Activated CD4-positive, CD25-positive, alpha-beta regulatory T cell treated with anti-CD3 and anti-CD28 coated beads, Interleukin-2, amount 50 U/mL, for 24 hours (primary cell): ENCODE results near the gene USP7.

ENCODE experiments used
- ATAC-seq, 2 donors: fragments of 150-1000 bp; cut with Tn5 transposase; one replicate each; pipeline ENCODE4 v1.10.0; 2021; ENCODE audit warnings: mild to moderate bottlenecking in 1 of 2, moderate library complexity in 1 of 2

Gene USP7

GRCh38 chr16:8951447-8952280 is 12.0 kb downstream of the USP7 start:
- peak; percentile 33 to 36 for ATAC-seq

GRCh38 chr16:8950580-8951077 is 13.1 kb downstream of the USP7 start:
- no peak for ATAC-seq

GRCh38 chr16:8949536-8950418 is 13.9 kb downstream of the USP7 start:
- ATAC-seq = peak in 1 of 2 donors; percentile 19

- ATAC-seq = peak; percentile 7 to 21
Observed at GRCh38 chr16:8948831-8949230, 14.9 kb downstream of the USP7 start.

DNA sequence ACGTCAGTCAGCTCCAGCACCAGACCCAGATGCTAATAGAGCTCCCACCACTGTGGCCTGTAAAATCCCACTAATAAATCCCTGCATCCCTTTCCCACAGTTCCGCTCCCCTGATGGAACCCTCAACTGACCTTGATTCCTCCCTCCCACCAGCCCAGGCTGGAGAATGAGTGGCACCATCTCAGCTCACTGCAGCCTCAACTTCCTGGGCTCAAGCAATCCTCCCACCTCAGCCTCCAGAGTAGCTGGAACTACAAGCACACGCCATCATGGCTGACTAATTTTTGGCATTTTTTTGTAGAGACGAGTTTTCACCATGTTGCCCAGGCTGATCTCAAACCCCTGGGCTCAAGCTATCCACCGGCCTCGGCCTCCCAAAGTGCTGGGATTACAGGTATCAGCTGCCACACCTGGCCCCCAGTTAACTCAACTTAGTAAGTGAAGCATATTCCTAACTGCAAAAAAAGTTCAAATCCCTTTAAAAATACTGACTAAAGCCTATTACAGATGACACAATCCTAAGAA is 15.6 kb downstream of the USP7 start:
- no peak for ATAC-seq

- no peak for ATAC-seq
Observed at GRCh38 chr16:8946544-8946943, 17.2 kb downstream of the USP7 start.

GRCh38 chr16:8945626-8946296 is 17.9 kb downstream of the USP7 start:
- ATAC-seq = no peak

DNA sequence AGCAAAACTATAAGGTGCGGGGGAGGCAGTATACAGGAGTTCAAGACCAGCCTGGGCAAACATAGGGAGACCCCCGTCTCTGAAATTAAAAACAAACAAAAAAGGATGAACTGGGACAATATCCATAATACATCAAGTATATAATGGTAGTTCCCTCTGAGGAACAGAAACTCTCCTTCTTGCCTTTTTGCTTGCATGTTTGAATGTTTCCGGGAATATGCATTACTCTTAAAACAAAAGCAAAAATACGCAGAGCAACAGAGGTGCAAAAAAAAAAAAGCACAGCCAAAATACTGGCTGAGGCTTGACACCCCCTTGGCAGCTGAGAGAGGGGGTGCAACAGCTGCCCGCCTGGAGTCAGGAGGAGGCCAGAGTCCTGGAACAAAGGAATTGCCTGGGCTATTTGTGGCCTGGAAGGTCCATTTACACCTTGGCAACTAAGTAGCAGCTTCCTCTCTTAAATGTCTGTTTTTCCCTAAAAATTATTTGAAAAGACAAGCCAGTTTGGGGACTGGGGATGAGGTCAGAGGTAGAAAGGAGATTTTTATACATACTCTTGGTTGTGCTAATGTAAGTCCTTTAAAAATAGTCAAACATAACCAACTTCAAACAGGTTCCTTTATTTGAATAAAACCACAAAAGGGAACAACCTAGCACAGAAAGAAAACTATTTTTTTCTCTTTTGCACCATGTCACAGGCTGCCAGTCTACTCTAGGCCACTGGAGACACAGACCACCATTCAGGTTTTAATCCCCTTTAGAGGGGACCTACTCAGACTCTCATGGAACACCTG is 19.5 kb downstream of the USP7 start:
- ATAC-seq = peak in 1 of 2 donors; percentile 62

- ATAC-seq = no peak
Observed at GRCh38 chr16:8943001-8943763, 20.5 kb downstream of the USP7 start.

- no peak for ATAC-seq
Observed at GRCh38 chr16:8941718-8942344, 21.9 kb downstream of the USP7 start.

DNA sequence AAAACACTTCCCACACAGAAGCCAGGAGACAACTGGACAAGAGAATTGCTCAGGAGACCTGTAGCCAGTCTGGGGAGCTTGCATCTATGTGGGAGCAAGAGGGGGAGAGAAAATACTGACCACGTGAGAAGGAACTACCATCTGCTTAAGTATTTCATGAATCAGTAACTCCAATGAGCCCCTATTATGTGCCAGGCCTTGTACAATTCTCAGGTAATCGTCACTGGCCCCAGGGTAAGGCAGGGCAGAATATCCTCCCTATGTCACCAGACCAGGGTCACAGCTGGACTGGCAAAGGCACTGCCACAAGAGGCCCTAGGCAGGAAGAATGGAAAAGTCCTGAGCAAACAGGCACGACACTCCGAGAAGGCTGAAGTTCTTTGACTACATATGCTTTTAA is 25.9 kb downstream of the USP7 start:
- ATAC-seq = no peak

- peak; percentile 100 for ATAC-seq
Observed at GRCh38 chr16:8936421-8936820, 27.3 kb downstream of the USP7 start.

GRCh38 chr16:8935989-8936388 is 27.7 kb downstream of the USP7 start:
- peak in 1 of 2 donors; percentile 14 for ATAC-seq

- ATAC-seq = no peak
Observed at GRCh38 chr16:8934601-8935000, 29.1 kb downstream of the USP7 start.

GRCh38 chr16:8931859-8932258 is 31.8 kb downstream of the USP7 start:
- ATAC-seq = no peak

- no peak for ATAC-seq
Observed at GRCh38 chr16:8929086-8929748, 34.5 kb downstream of the USP7 start.

GRCh38 chr16:8928467-8928957 is 35.2 kb downstream of the USP7 start:
- peak; percentile 87 to 88 for ATAC-seq

GRCh38 chr16:8926827-8927226 is 36.9 kb downstream of the USP7 start:
- no peak for ATAC-seq

DNA sequence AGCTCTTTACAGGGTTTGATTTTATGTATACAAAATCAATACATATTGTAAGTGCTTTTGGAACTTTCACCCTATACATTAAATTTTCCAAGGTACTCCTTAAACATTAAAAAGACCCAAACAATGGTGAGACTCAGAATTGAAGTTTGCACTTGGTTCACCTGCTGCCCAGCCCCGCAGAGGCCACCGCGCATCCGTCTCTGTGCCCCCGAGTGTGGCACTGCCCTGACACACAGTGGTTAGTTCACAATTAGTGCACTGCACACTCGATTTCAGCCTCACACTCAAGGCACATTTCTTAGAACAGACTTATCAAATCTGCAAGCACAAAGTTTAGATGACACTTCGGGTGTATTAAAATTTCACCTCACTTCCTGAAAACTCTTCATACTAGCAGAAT is 38.3 kb downstream of the USP7 start:
- no peak for ATAC-seq

DNA sequence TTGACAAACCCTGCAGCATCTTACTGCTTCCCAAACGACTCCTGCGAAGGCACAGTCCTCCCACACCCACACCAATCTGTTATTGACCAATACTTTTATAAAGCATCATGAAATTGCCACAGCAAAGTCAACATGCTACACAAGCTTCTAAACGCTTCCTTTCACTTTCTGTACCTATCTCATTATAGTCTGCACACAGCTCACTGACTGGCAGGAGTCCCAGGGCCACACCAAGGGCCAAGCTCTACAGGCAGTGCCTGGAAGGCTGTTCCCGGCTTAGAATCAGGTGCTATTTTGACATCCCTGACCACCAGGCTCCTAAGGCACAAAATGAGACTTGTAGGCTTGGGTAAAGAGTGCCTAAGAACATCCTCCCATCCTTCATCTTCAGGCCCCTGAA is 39.5 kb downstream of the USP7 start:
- ATAC-seq = peak in 1 of 2 donors; percentile 20
